T-helper 2 cell treated with Interferon-gamma antibody and Interleukin-4, amounts not matched to agents 5 μg/mL and 100 μg/mL, for 36 hours (primary cell): ENCODE results near the gene LIN9.
"Not testable (repeated sequence)": the region's sequence is repeated elsewhere in the genome, so short reads cannot be mapped to it uniquely, and the experiment has no call there.

Source experiments
- DNase-seq: peaks from one replicate; pipeline ENCODE4 v3.0.0; 2021; ENCODE audit warnings: low spot score
- H3K27ac Mint-ChIP-seq: one replicate; pipeline ENCODE4 v1.8.0; 2021; ENCODE audit warnings: mild to moderate bottlenecking, mixed read lengths
- H3K27me3 Mint-ChIP-seq: one replicate; pipeline ENCODE4 v1.8.0; 2021; ENCODE audit warnings: low read depth, mixed read lengths
- H3K36me3 Mint-ChIP-seq: one replicate; pipeline ENCODE4 v1.8.0; 2021; ENCODE audit warnings: low read depth, mixed read lengths
- H3K4me1 Mint-ChIP-seq: one replicate; pipeline ENCODE4 v1.8.0; 2021; ENCODE audit warnings: low read depth, mixed read lengths
- H3K4me3 Mint-ChIP-seq: one replicate; pipeline ENCODE4 v1.8.0; 2022; ENCODE audit warnings: mild to moderate bottlenecking, moderate library complexity, mixed read lengths
- H3K9me3 Mint-ChIP-seq: one replicate; pipeline ENCODE4 v1.8.0; 2021; ENCODE audit warnings: mixed read lengths

Gene LIN9

GRCh38 chr1:226276077-226276682, 32.8 kb downstream of the LIN9 start:
- Mint-ChIP-seq H3K4me3 (no peak overlapping the region), H3K27ac (no peak overlapping the region), H3K4me1 (no peaks in the 10 kb centered on the region), H3K27me3 (no peaks in the 10 kb centered on the region), H3K9me3 (no peaks in the 10 kb centered on the region), H3K36me3 (peaks cover 12% of the 10 kb centered on the region)
- no peak for DNase-seq

GRCh38 chr1:226274138-226274537, 34.8 kb downstream of the LIN9 start:
- Mint-ChIP-seq H3K4me3 (no peak overlapping the region), H3K27ac (no peak overlapping the region), H3K27me3 (no peaks in the 10 kb centered on the region), H3K4me1 (peaks cover 1% of the 10 kb centered on the region), H3K36me3 (peaks cover 12% of the 10 kb centered on the region), H3K9me3 (no peaks in the 10 kb centered on the region)
- DNase-seq = no peak

- H3K4me1 Mint-ChIP-seq, DNase-seq, H3K9me3 Mint-ChIP-seq, H3K27ac Mint-ChIP-seq, H3K4me3 Mint-ChIP-seq, H3K27me3 Mint-ChIP-seq: not testable (repeated sequence)
- H3K36me3 Mint-ChIP-seq = peaks cover 12% of the 10 kb centered on the region
Measured at GRCh38 chr1:226272233-226272902, 36.6 kb downstream of the LIN9 start.

- Mint-ChIP-seq H3K27ac (no peak overlapping the region), H3K9me3 (no peaks in the 10 kb centered on the region), H3K4me1 (peaks cover 1% of the 10 kb centered on the region), H3K36me3 (peaks cover 12% of the 10 kb centered on the region), H3K27me3 (no peaks in the 10 kb centered on the region), H3K4me3 (no peak overlapping the region)
- DNase-seq = no peak
Measured at GRCh38 chr1:226268421-226269124, 40.4 kb downstream of the LIN9 start.

GRCh38 chr1:226261818-226262217, 47.1 kb downstream of the LIN9 start:
- no peak overlapping the region for H3K27ac Mint-ChIP-seq
- no peaks in the 10 kb centered on the region for H3K27me3 Mint-ChIP-seq
- H3K4me1 Mint-ChIP-seq = peaks cover 2% of the 10 kb centered on the region
- H3K9me3 Mint-ChIP-seq = peaks cover 24% of the 10 kb centered on the region
- H3K4me3 Mint-ChIP-seq = no peak overlapping the region
- DNase-seq = no peak
- peaks cover 57% of the 10 kb centered on the region for H3K36me3 Mint-ChIP-seq

DNA sequence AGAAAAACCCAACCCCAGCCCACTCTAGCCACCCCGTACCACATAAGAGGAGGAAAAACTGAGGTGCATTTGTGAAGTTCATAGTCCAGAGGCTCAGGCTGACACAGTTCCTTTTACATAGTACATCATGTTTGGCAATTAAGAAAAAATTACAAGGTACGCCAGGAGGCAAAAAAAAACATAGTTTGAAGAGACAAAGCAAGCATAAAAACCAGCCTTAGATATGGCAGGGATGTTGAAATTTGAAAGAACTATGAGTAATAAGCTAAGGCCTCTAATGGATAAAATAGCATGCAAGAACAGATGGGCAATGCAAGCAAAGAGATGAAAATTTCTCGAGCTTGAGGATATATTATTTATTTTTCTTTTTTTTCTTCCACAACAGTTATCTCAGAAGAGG, 53.6 kb downstream of the LIN9 start:
- no peak overlapping the region for H3K4me3 Mint-ChIP-seq
- no peak for DNase-seq

GRCh38 chr1:226253933-226254332, 55.0 kb downstream of the LIN9 start:
- Mint-ChIP-seq H3K27ac (no peak overlapping the region), H3K36me3 (peaks cover 18% of the 10 kb centered on the region), H3K27me3 (no peaks in the 10 kb centered on the region), H3K4me1 (no peaks in the 10 kb centered on the region), H3K4me3 (no peak overlapping the region), H3K9me3 (no peaks in the 10 kb centered on the region)
- DNase-seq = no peak

More for the DNA sequence above, 53.6 kb downstream of the LIN9 start:
- peaks cover 14% of the 10 kb centered on the region for H3K9me3 Mint-ChIP-seq
- peaks cover 27% of the 10 kb centered on the region for H3K36me3 Mint-ChIP-seq
- no peak overlapping the region for H3K27ac Mint-ChIP-seq
- no peaks in the 10 kb centered on the region for H3K4me1 Mint-ChIP-seq
- H3K27me3 Mint-ChIP-seq = no peaks in the 10 kb centered on the region

DNA sequence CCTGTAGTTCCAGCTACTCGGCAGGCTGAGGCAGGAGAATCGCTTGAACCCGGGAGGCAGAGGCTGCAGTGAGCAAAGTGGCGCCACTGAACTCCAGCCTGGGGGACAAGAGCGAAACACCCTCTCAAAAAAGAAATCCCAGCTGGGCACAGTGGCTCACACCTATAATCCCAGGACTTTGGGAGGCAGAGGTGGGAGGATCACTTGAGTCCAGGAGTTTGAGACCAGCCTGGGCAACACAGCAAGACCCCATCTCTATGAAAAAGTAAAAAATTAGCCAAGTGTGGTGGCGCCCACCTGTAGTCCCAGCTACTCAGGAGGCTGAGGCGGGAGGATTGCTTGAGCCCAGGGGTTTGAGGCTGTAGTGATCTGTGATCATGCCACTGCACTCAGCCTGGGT, 56.1 kb downstream of the LIN9 start:
- H3K9me3 Mint-ChIP-seq, H3K4me1 Mint-ChIP-seq, H3K27me3 Mint-ChIP-seq, H3K27ac Mint-ChIP-seq, H3K4me3 Mint-ChIP-seq, DNase-seq: not testable (repeated sequence)
- H3K36me3 Mint-ChIP-seq = peaks cover 15% of the 10 kb centered on the region

DNA sequence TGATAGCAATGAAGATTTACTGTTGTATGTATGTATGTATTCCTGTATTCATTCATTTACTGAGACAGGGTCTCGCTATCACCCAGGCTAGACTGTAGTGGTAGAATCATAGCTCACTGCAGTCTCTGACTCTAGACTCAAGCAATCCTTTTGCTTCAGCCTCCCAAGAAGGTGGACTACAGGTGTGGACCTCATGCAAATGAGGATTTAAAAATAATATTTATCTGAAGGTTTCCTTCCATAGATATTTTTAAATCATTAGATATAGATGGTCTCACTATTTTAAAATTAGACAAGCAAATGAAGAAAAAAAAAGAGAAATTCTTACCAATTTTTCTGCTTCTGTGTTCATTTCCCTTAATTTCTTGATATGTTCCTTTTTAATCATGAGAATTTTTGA, 58.5 kb downstream of the LIN9 start:
- no peak overlapping the region for H3K4me3 Mint-ChIP-seq
- no peaks in the 10 kb centered on the region for H3K27me3 Mint-ChIP-seq
- no peaks in the 10 kb centered on the region for H3K4me1 Mint-ChIP-seq
- DNase-seq = no peak
- no peak overlapping the region for H3K27ac Mint-ChIP-seq
- no peaks in the 10 kb centered on the region for H3K9me3 Mint-ChIP-seq
- H3K36me3 Mint-ChIP-seq = peaks cover 11% of the 10 kb centered on the region

- no peak overlapping the region for H3K4me3 Mint-ChIP-seq
- H3K27me3 Mint-ChIP-seq = no peaks in the 10 kb centered on the region
- H3K4me1 Mint-ChIP-seq = no peaks in the 10 kb centered on the region
- H3K27ac Mint-ChIP-seq = no peak overlapping the region
- DNase-seq = no peak
- H3K9me3 Mint-ChIP-seq = no peaks in the 10 kb centered on the region
- peaks cover 11% of the 10 kb centered on the region for H3K36me3 Mint-ChIP-seq
Measured at GRCh38 chr1:226248796-226249195, 60.2 kb downstream of the LIN9 start.

GRCh38 chr1:226248091-226248490, 60.9 kb downstream of the LIN9 start:
- Mint-ChIP-seq H3K27me3 (no peaks in the 10 kb centered on the region), H3K27ac (no peak overlapping the region), H3K4me3 (no peak overlapping the region), H3K36me3 (peaks cover 11% of the 10 kb centered on the region), H3K4me1 (no peaks in the 10 kb centered on the region), H3K9me3 (no peaks in the 10 kb centered on the region)
- no peak for DNase-seq

GRCh38 chr1:226239421-226239820, 69.5 kb downstream of the LIN9 start:
- no peak overlapping the region for H3K4me3 Mint-ChIP-seq
- H3K9me3 Mint-ChIP-seq = no peaks in the 10 kb centered on the region

DNA sequence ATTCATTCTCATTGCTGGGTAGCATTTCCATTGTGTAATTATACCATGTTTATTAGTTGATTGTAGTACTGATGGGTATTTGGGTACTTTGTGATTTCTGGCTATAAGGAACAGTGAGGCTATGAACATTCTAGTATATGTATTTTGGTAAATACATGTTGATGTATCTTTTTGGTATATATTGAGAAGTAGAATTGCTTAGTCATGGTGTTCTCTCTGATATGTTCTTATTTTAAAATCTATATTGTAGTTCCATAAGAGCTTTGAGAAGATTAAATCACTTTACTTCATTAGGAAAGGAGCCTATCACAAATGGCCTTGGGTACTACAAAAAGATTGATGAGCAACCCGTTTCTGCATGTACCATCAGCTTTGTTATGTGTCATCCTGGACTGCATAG, 72.1 kb downstream of the LIN9 start:
- DNase-seq = no peak
- no peak overlapping the region for H3K27ac Mint-ChIP-seq
- no peak overlapping the region for H3K4me3 Mint-ChIP-seq
- H3K36me3 Mint-ChIP-seq = peaks cover 22% of the 10 kb centered on the region
- no peaks in the 10 kb centered on the region for H3K4me1 Mint-ChIP-seq
- no peaks in the 10 kb centered on the region for H3K27me3 Mint-ChIP-seq
- H3K9me3 Mint-ChIP-seq = no peaks in the 10 kb centered on the region

More at GRCh38 chr1:226239421-226239820, 69.5 kb downstream of the LIN9 start:
- H3K27ac Mint-ChIP-seq = no peak overlapping the region
- H3K27me3 Mint-ChIP-seq = no peaks in the 10 kb centered on the region
- peaks cover 15% of the 10 kb centered on the region for H3K36me3 Mint-ChIP-seq
- H3K4me1 Mint-ChIP-seq = no peaks in the 10 kb centered on the region
- DNase-seq = no peak

- Mint-ChIP-seq H3K27ac (no peak overlapping the region), H3K36me3 (peaks cover 25% of the 10 kb centered on the region), H3K27me3 (no peaks in the 10 kb centered on the region), H3K9me3 (no peaks in the 10 kb centered on the region), H3K4me3 (no peak overlapping the region), H3K4me1 (no peaks in the 10 kb centered on the region)
- no peak for DNase-seq
Measured at GRCh38 chr1:226233806-226234205, 75.2 kb downstream of the LIN9 start.
